ENCODE measurements around the gene KCNJ11.

KCNJ11 gene

GRCh38 chr11:17388609-17389210 lies at the start of gene KCNJ11:
Gene KCNJ11 (minus strand): TSS chr11:17388659. CDS start chr11:17388091, 568 bp downstream.
- TF ChIP-seq, protein P1, sequence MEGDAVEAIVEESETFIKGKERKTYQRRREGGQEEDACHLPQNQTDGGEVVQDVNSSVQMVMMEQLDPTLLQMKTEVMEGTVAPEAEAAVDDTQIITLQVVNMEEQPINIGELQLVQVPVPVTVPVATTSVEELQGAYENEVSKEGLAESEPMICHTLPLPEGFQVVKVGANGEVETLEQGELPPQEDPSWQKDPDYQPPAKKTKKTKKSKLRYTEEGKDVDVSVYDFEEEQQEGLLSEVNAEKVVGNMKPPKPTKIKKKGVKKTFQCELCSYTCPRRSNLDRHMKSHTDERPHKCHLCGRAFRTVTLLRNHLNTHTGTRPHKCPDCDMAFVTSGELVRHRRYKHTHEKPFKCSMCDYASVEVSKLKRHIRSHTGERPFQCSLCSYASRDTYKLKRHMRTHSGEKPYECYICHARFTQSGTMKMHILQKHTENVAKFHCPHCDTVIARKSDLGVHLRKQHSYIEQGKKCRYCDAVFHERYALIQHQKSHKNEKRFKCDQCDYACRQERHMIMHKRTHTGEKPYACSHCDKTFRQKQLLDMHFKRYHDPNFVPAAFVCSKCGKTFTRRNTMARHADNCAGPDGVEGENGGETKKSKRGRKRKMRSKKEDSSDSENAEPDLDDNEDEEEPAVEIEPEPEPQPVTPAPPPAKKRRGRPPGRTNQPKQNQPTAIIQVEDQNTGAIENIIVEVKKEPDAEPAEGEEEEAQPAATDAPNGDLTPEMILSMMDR (conservative IDR thresholded peaks at IDR 0.05; ENCODE audit: control insufficient read depth, insufficient read depth, low read depth, low read length) = no peak

GRCh38 chr11:17437366-17437765 lies 48.9 kb upstream of the KCNJ11 start:
- TF ChIP-seq, protein P1 (conservative IDR thresholded peaks at IDR 0.05; ENCODE audit: control insufficient read depth, insufficient read depth, low read depth, low read length) = no peak
- no peak overlapping the region for H3K4me3 ChIP-seq (ENCODE audit: control insufficient read depth, low read depth, low read length)
- no peak for DNase-seq (ENCODE audit: low read depth)

More at GRCh38 chr11:17388609-17389210, at the start of gene KCNJ11:
- no peak for DNase-seq (ENCODE audit: low read depth)
- peak within 1 kb of the TSS; percentile 7 for H3K4me3 ChIP-seq (ENCODE audit: control insufficient read depth, low read depth, low read length)

DNA sequence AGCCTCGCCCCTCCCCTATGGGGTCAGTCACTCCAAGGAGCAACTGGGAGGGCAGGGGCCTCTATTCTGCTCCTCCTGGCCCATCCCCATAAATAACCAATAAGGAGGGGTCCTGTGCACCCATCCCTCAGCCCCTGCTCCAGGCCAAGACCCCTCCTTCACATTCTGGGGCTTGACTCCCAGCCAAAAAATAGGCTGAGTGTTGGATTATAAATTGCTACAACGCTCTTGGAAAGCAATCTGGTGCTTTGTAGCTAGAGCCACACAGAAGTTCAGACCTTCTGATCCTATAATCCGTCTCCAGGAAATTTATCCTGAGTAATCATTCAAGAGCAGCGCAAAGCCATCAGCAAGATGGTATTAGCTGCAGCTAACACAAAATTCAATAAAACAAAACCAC lies 45.6 kb upstream of the KCNJ11 start:
- no peak overlapping the region for H3K4me3 ChIP-seq (ENCODE audit: control insufficient read depth, low read depth, low read length)
- no peak for DNase-seq (ENCODE audit: low read depth)
- TF ChIP-seq, protein P1 (conservative IDR thresholded peaks at IDR 0.05; ENCODE audit: control insufficient read depth, insufficient read depth, low read depth, low read length) = no peak

- H3K4me3 ChIP-seq (ENCODE audit: control insufficient read depth, low read depth, low read length) = no peak overlapping the region
- TF ChIP-seq, protein P1 (conservative IDR thresholded peaks at IDR 0.05; ENCODE audit: control insufficient read depth, insufficient read depth, low read depth, low read length) = no peak
- DNase-seq (ENCODE audit: low read depth) = no peak
Observed at GRCh38 chr11:17432002-17432401, 43.5 kb upstream of the KCNJ11 start.

GRCh38 chr11:17431139-17431538 lies 42.7 kb upstream of the KCNJ11 start:
- peak; percentile 2 for DNase-seq (ENCODE audit: low read depth)
- no peak overlapping the region for H3K4me3 ChIP-seq (ENCODE audit: control insufficient read depth, low read depth, low read length)
- TF ChIP-seq, protein P1 (conservative IDR thresholded peaks at IDR 0.05; ENCODE audit: control insufficient read depth, insufficient read depth, low read depth, low read length) = no peak

- no peak for DNase-seq (ENCODE audit: low read depth)
- TF ChIP-seq, protein P1 (conservative IDR thresholded peaks at IDR 0.05; ENCODE audit: control insufficient read depth, insufficient read depth, low read depth, low read length) = no peak
- no peak overlapping the region for H3K4me3 ChIP-seq (ENCODE audit: control insufficient read depth, low read depth, low read length)
Observed at GRCh38 chr11:17430616-17431015, 42.2 kb upstream of the KCNJ11 start.

Data from fibroblast of mammary gland (primary cell).